ENCODE data around the gene NPC1.

The NPC1 gene

GRCh38 chr18:23556145-23556780 is 30.0 kb downstream of the NPC1 start:
- Histone ChIP-seq H3K4me1 (ENCODE audit: insufficient read depth, low read length, severe bottlenecking) (no peaks in the 10 kb centered on the region), H4K20me1 (ENCODE audit: insufficient read depth, low read length) (no peaks in the 10 kb centered on the region), H3K9me2 (ENCODE audit: low read depth, low read length) (no peaks in the 10 kb centered on the region), H3K27me3 (ENCODE audit: insufficient read depth, low read length) (no peaks in the 10 kb centered on the region), H3K27ac (ENCODE audit: low read depth, low read length, poor library complexity, severe bottlenecking) (no peak overlapping the region), H3K79me2 (ENCODE audit: insufficient read depth, low read length) (no peaks in the 10 kb centered on the region), H3K4me3 (ENCODE audit: low read depth, low read length, poor library complexity, severe bottlenecking) (no peak overlapping the region), H3K36me3 (ENCODE audit: insufficient read depth, low read length) (peaks cover 79% of the 10 kb centered on the region), H3F3A (ENCODE audit: insufficient read depth, low read length) (no peaks in the 10 kb centered on the region), H3K9ac (ENCODE audit: low read length) (no peak overlapping the region), H2AFZ (ENCODE audit: low read length) (no peak overlapping the region), H3K9me3 (ENCODE audit: low read length) (no peaks in the 10 kb centered on the region), H3K4me2 (ENCODE audit: low read length) (no peak overlapping the region)
- TF ChIP-seq EZH2 (IDR thresholded peaks at IDR 0.05; ENCODE audit: borderline replicate concordance, low read length): no peak
- TF ChIP-seq CTCF (IDR thresholded peaks at IDR 0.05; ENCODE audit: low read length): no peak

- no peaks in the 10 kb centered on the region for H3K4me1 ChIP-seq (ENCODE audit: insufficient read depth, low read length, severe bottlenecking)
- H3K36me3 ChIP-seq (ENCODE audit: insufficient read depth, low read length): peaks cover 69% of the 10 kb centered on the region
- H2AFZ ChIP-seq (ENCODE audit: low read length): no peak overlapping the region
These were observed 32.4 kb downstream of the NPC1 start for GRCh38 chr18:23553887-23554286.

GRCh38 chr18:23552505-23552904 is 33.8 kb downstream of the NPC1 start:
- Histone ChIP-seq H3K27me3 (ENCODE audit: insufficient read depth, low read length) (no peaks in the 10 kb centered on the region), H3K27ac (ENCODE audit: low read depth, low read length, poor library complexity, severe bottlenecking) (no peak overlapping the region), H3K4me2 (ENCODE audit: low read length) (no peak overlapping the region), H3K9ac (ENCODE audit: low read length) (no peak overlapping the region), H3K4me3 (ENCODE audit: low read depth, low read length, poor library complexity, severe bottlenecking) (no peak overlapping the region), H3F3A (ENCODE audit: insufficient read depth, low read length) (no peaks in the 10 kb centered on the region), H3K9me3 (ENCODE audit: low read length) (no peaks in the 10 kb centered on the region), H3K4me1 (ENCODE audit: insufficient read depth, low read length, severe bottlenecking) (no peaks in the 10 kb centered on the region), H3K9me2 (ENCODE audit: low read depth, low read length) (no peaks in the 10 kb centered on the region), H4K20me1 (ENCODE audit: insufficient read depth, low read length) (no peaks in the 10 kb centered on the region), H2AFZ (ENCODE audit: low read length) (no peak overlapping the region), H3K79me2 (ENCODE audit: insufficient read depth, low read length) (no peaks in the 10 kb centered on the region), H3K36me3 (ENCODE audit: insufficient read depth, low read length) (peaks cover 72% of the 10 kb centered on the region)
- no peak for TF ChIP-seq EZH2 (IDR thresholded peaks at IDR 0.05; ENCODE audit: borderline replicate concordance, low read length)
- TF ChIP-seq CTCF (IDR thresholded peaks at IDR 0.05; ENCODE audit: low read length): no peak

More at GRCh38 chr18:23553887-23554286, 32.4 kb downstream of the NPC1 start:
- no peaks in the 10 kb centered on the region for H3F3A ChIP-seq (ENCODE audit: insufficient read depth, low read length)
- H3K27me3 ChIP-seq (ENCODE audit: insufficient read depth, low read length): no peaks in the 10 kb centered on the region
- H3K79me2 ChIP-seq (ENCODE audit: insufficient read depth, low read length): no peaks in the 10 kb centered on the region
- no peak overlapping the region for H3K27ac ChIP-seq (ENCODE audit: low read depth, low read length, poor library complexity, severe bottlenecking)
- no peaks in the 10 kb centered on the region for H3K9me3 ChIP-seq (ENCODE audit: low read length)
- no peak overlapping the region for H3K9ac ChIP-seq (ENCODE audit: low read length)
- H3K4me2 ChIP-seq (ENCODE audit: low read length): no peak overlapping the region
- no peaks in the 10 kb centered on the region for H3K9me2 ChIP-seq (ENCODE audit: low read depth, low read length)
- no peaks in the 10 kb centered on the region for H4K20me1 ChIP-seq (ENCODE audit: insufficient read depth, low read length)
- TF ChIP-seq CTCF (IDR thresholded peaks at IDR 0.05; ENCODE audit: low read length) (no peak), EZH2 (IDR thresholded peaks at IDR 0.05; ENCODE audit: borderline replicate concordance, low read length) (no peak)
- no peak overlapping the region for H3K4me3 ChIP-seq (ENCODE audit: low read depth, low read length, poor library complexity, severe bottlenecking)
